Right kidney (tissue), 1 donor: Measurements from ENCODE around the gene CCDC3.

Experiments
- DNase-seq: peaks from one replicate; pipeline ENCODE4 v3.0.0-alpha.2; 2016

CCDC3 gene

GRCh38 chr10:12922117-12922900 is 79.2 kb downstream of the CCDC3 start:
- no peak for DNase-seq

GRCh38 chr10:12921163-12921562 is 80.3 kb downstream of the CCDC3 start:
- no peak for DNase-seq

GRCh38 chr10:12919574-12919973 is 81.9 kb downstream of the CCDC3 start:
- DNase-seq: no peak

DNA sequence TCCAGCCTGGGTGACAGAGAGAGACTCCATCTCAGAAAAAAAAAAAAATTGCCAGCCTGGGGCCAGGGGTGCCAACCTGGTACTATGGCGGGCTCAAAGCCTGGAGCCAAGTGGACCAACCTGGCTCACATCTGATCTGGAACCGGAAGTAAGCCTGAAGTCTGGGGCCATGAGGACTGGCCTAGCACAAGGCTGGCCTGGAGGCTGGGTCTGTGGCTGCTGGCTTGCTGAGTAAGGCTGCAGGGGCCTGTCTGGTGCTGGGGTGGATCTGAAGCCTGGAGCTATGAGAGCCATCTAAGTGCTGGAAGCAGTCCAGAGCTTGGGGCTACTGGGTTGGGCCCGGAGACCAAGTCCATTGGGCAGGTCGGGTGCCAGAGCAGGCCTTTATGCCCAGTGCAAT is 84.9 kb downstream of the CCDC3 start:
- no peak for DNase-seq

DNA sequence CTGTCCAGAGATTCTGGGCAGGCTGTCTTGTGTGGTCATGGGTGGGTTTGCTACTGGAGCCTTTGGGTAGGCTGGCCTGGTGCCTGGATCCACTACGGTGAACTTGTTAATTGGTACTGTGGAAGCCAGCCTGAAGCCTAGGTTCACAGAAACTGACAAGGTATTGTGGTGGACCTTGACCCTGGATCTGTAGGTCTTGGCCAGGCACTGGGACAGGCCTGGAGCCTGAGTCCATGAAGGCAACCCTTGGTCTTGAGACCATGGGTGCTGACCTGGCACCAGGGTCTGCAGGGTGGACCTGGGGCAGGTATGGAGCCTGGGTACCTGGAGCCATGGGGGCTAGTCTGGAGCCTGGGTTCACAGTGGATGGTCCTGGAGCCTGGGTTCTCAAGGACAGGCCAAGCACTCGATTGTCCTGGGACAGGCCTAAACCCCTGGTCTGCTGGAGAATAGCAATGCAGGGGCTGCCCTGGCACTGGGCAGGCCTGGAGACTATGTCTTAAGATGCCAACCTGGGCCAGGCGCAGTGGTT is 85.8 kb downstream of the CCDC3 start:
- no peak for DNase-seq

- DNase-seq: no peak
Measured at GRCh38 chr10:12914111-12914510, 87.4 kb downstream of the CCDC3 start.

DNA sequence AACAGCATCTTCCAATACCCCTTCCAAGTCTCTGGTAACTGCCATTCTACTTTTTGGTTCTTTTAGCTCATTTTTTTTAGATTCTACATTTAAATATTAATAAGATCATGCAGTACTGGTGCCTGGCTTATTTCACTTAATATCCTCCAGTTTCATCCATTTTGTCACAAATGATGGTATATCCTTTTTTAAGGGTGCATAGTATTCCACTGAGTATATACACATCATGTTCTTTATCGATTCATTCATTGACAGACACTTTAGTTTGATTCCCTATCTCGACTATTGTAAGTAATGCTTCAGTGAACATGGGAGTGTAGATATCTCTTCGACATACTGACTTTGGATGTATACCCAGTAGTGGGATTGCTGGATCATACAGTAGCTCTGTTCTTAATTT is 89.7 kb downstream of the CCDC3 start:
- DNase-seq: no peak

DNA sequence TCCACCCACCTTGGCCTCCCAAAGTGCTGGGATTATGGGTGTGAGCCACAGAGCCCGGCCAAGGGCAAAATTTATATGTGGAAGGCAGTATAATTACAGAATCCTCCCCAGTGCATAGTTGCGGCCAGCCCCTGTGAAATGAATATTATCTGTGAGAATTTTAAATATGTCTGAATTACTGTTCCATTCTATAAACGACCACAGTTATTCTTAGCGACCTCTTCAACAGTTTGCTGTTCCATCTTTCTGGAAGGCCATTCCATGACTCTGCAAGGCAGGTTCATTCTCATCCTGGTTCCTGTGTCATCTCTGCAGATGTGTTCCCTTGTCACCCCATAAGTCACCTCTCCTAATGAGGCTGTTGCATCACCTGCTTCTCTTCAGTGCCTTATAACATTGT is 90.7 kb downstream of the CCDC3 start:
- no peak for DNase-seq

GRCh38 chr10:12909836-12910185 is 91.7 kb downstream of the CCDC3 start:
- DNase-seq: no peak

DNA sequence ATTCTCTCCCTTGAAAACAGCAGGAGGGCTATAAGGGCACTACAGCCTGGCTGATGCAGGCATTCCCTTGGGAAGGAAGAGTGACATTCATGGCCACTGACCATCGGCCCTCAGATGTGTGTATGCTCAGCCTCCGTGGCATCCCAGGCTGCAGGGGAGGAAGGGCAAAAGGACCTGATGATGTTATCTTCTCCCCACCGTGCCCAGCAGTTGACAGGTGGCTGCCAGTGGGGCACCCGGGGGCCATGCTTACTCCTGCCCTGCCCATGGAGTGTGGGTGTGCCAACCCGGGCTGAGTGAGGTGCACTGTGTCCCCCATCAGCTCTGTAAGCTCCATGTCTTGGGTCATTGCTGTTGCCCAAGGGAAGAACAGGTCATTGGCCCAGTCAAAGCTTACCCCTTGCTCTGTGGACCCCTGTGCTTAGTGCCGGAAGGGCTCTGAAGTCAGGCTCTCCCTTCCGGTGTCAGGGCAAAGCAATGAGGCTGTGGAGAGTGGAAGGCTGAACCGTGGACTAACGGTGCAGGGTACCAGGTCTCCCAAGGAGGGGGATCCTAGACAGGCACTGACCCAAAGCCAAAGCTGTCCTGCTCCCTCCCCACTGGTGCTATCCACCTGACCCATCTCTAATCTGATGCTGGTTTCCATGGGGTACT is 92.2 kb downstream of the CCDC3 start:
- DNase-seq: no peak

DNA sequence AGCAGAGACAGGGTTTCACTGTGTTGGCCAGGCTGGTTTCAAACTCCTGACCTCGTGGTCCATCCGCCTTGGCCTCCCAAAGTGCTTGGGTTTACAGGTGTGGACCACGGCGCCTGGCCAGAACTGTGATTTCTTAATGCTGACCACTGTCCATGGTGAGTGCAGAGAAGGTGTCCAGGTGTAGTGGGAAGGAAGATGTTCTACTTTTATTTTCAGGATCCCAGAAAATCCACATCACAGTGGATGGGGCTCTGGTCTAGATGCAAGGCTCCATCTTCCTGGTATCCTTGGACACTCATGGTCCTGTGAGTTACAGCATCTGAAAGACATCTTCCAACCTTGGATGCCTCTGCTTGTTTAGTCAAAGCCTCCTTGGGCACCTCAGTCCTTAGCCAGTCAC is 92.7 kb downstream of the CCDC3 start:
- DNase-seq: no peak

GRCh38 chr10:12907656-12908055 is 93.9 kb downstream of the CCDC3 start:
- DNase-seq: no peak

DNA sequence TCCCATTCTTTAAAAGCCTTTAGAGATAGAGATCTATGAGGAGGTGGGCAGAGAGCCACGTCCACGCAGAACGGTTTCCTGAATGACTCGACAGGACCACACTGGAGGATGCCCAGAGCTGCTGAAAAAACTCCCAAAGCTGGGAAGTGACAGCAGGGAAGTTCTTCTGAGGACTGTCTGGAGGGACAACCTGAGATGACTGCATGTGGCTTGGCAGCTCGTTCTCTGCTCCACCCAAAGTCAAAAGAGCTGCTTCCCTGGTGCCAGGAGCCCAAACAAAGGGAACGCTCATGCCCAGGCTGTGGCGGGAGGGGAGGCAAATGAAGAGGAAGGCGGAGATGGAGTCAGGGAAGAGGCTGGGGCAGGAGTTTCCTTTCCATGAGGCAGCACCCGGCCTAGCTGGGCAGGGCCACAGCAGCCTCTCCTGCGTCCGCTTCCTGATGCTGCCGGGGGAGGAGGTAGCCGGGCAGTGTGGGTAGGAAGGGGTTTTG is 95.4 kb downstream of the CCDC3 start:
- DNase-seq: no peak

DNA sequence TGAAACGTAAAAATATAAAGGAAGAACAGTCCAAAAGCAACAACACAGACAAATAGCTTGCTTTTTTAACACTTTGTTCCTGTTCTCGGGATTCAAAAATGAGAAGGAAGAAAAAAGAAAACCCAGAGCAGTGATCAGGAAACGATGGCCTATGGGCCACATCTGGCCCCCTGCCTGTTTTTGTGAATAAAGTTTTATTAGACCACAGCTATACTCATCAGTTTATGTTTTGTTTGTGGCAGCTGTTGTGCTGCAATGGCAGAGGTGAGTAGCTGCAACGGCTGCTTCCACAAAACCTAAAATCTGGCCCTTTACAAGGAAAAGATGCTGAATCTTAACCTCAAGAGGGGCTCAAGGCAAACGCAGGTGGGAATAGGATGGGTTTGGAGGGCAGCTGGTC is 96.4 kb downstream of the CCDC3 start:
- DNase-seq: no peak

DNA sequence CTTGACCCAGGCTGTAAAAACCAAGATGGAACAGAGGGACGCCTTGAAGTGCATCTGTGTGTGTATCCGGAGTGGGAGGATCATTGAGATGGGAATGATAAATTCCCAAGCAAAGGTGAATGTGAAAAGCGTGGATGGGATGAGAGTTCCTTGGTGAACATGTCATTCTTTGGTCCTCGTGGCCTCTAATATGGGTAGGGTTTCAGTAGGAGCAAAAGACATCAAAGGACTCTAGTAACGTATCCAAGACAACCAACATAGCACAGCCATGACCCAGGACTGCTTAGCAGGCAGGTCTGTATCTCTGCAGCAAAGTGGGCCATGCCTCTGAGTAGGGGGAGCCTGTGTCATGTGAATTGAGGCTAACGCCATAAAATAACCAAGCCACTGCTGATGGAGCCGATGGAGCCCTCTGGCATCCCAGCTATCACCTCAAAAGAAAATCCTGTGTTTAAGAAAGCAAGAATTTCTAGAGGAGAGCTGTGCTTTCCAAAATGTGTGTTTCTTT is 98.6 kb downstream of the CCDC3 start:
- no peak for DNase-seq

DNA sequence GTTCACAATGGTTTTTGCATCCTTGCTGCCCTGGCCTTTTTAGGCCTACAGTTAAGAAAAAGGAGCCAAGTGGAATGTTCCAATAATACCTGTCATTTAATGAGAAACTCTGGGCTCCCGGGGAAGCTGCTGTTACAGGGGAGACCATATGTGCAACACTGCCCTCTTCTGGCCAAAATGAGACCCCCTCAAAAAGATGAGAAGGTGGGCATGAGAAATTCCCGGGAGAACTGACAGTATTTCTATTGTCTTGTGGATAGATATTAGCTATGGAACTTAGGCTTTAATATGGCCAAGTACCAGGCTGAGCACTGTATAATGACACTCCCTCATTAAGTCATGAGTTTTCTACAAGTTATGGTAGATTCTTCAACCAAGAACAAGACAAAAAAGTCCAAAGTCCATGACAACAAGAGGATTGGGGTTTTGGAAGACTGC is 99.4 kb downstream of the CCDC3 start:
- peak; percentile 48 for DNase-seq

GRCh38 chr10:12899546-12899945 is 102.0 kb downstream of the CCDC3 start:
- no peak for DNase-seq

DNA sequence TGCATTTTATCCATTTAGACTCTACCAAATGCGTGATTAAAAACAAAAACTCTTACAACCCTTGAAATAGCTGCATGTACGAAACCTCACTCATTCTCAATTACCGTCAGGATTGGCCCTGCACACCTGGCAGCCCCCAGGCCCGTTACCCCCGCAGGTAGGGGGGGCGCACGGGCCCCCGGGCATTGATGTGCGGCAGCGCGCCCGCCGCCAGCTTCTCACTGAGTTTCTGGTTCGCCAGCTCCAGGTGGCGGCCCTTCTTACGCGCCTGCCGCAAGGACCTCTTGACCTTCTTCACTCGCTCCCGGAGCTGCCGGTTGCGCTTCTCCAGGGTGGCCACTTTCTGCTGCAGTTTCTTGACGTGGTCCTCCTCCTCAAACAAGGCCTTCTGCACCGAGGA is 103.2 kb downstream of the CCDC3 start:
- DNase-seq: no peak

- DNase-seq: no peak
Measured at GRCh38 chr10:12897278-12897677, 104.2 kb downstream of the CCDC3 start.

- DNase-seq: no peak
Measured at GRCh38 chr10:12896251-12896650, 105.3 kb downstream of the CCDC3 start.

DNA sequence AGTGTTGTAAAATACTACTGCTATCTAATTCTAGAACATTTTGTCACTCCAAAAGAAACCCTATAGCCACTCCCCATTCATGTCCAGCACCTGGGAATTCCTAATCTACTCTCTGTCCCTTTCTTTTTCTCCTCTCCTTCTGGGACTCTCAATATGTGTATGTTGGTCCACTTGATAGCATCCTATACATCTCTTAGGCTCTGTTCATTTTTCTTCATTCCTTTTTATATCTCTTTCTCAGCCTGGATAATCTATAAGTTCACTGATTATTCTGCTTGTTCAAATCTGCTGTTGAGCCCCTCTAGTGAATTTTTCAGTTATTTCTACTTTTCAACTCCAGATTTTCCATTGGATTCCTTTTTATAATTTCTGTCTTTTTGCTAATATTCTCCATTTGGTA is 108.6 kb downstream of the CCDC3 start:
- no peak for DNase-seq

- no peak for DNase-seq
Measured at GRCh38 chr10:12890958-12891357, 110.6 kb downstream of the CCDC3 start.

GRCh38 chr10:12888470-12888869 is 113.0 kb downstream of the CCDC3 start:
- DNase-seq: no peak

GRCh38 chr10:12887780-12888179 is 113.7 kb downstream of the CCDC3 start:
- DNase-seq: no peak
